Gastrocnemius medialis (tissue), 4 donors: ENCODE measurements around the gene CALN1. TPM values are rescaled to one million over a fixed set of nuclear protein-coding genes. Genes with fewer than 3 reads are reported as not detected.
"Not testable (repeated sequence)": the region's sequence is repeated elsewhere in the genome, so short reads cannot be mapped to it uniquely, and the experiment has no call there.

ENCODE experiments used
- ATAC-seq, 2 donors: fragments of 150-250 bp; one replicate each; pipeline ENCODE4 v1.9.1; 2016
- DNase-seq, 2 donors: peaks; one replicate each; pipeline ENCODE4 v3.0.0-alpha.2; 2019
- H3K27ac ChIP-seq, 4 donors: fragments of 200-600 bp; sonication (generic); 1 replicate in 1 of 4; 2 replicates in 3 of 4; pipeline ENCODE4 v1.5.1; 2016 to 2018; ENCODE audit warnings: mild to moderate bottlenecking in 2 of 4, moderate library complexity in 1 of 4
- H3K27me3 ChIP-seq, 3 donors: fragments of 200-600 bp; sonication (generic) in 2 of 3; 1 replicate in 1 of 3; 2 replicates in 2 of 3; pipeline versions ENCODE4 v1.5.1 to v1.6.0; 2016 to 2019; ENCODE audit warnings: mild to moderate bottlenecking in 1 of 3, moderate library complexity in 1 of 3
- H3K36me3 ChIP-seq, 2 donors: fragments of 200-600 bp; sonication (generic) in 1 of 2; one replicate each; pipeline ENCODE4 v1.5.1; 2017 to 2018
- H3K4me1 ChIP-seq, 2 donors: fragments of 200-600 bp; sonication (generic) in 1 of 2; one replicate each; pipeline ENCODE4 v1.5.1; 2016 to 2017; ENCODE audit warnings: mild to moderate bottlenecking in 2 of 2
- H3K4me3 ChIP-seq, 4 donors: fragments of 200-600 bp; sonication (generic) in 3 of 4; 1 replicate in 1 of 4; 2 replicates in 3 of 4; pipeline ENCODE4 v1.5.1; 2016 to 2019; ENCODE audit warnings: mild to moderate bottlenecking in 2 of 4
- H3K9me3 ChIP-seq, 3 donors: fragments of 200-600 bp; sonication (generic) in 2 of 3; 1 replicate in 1 of 3; 2 replicates in 2 of 3; pipeline ENCODE4 v1.5.1; 2016 to 2019
- POLR2A ChIP-seq, 2 donors: fragments of 450-650 bp; IDR thresholded peaks; one replicate each; pipeline ENCODE4 v1.6.1; 2017; ENCODE audit warnings: antibody characterized with exemption in 2 of 2, mild to moderate bottlenecking in 2 of 2, moderate library complexity in 2 of 2
- in situ Hi-C, 4 donors: fragments of 200-750 bp; cut with MboI; loops; one replicate each; pipeline versions ENCODE4 v1.15.0 to v1.8.0; 2017; ENCODE audit warnings: low sequenced_read_pairs in 4 of 4
- intact Hi-C: fragments of 100-400 bp; cut with DNase I; formaldehyde crosslinking; loops from one replicate; pipeline ENCODE4 v1.15.1; 2023; ENCODE audit warnings: low total_unique reads
- total RNA-seq, 4 donors: library from RNA; depleted of rRNA; stranded (reverse); fragments of >200 nt; gene quantifications; one replicate each; pipeline versions ENCODE4 v1.1.0 to v1.2.3, GENCODE V29; 2016
- TF ChIP-seq, protein P1 (sequence below), 5 experiments: fragments of 450-650 bp in 3 of 5; fragments of 200-600 bp in 2 of 5; sonication (generic) in 2 of 5; IDR thresholded peaks in 4 of 5; conservative IDR thresholded peaks in 1 of 5; 1 replicate in 4 of 5; 2 replicates in 1 of 5; pipeline ENCODE4 v1.5.1; 2016 to 2019; ENCODE audit warnings: antibody characterized with exemption in 5 of 5, mild to moderate bottlenecking in 3 of 5, moderate library complexity in 3 of 5

Gene CALN1
- total RNA-seq, 4 donors from 2014 or later = not detected

DNA sequence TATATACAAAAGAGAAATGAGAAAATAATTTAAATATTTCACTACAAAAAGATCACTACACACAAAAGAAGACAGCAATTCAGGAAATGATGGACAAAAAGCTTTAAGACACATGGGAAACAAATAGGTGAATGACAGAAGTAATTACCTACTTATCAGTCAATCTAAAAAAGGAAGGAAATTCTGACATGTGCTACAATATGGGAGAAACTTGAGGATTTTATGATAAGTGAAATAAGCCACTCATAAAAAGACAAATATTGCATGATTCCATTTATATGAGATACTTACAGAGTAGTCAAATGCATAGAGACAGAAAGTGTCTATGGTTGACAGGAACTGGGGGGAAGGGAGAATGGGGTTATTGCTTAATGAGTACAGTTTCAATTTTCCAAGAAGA lies 339.2 kb downstream of the CALN1 start:
- Histone ChIP-seq H3K9me3 (no peaks in the 10 kb centered on the region), H3K4me1 (no peaks in the 10 kb centered on the region), H3K27ac (no peak overlapping the region), H3K27me3 (no peaks in the 10 kb centered on the region), H3K36me3 (no peaks in the 10 kb centered on the region), H3K4me3 (no peak overlapping the region)
- DNase-seq = no peak
- in situ Hi-C loops = no loop called here
- no peak for TF ChIP-seq POLR2A (IDR thresholded peaks at IDR 0.05)
- TF ChIP-seq, protein P1, sequence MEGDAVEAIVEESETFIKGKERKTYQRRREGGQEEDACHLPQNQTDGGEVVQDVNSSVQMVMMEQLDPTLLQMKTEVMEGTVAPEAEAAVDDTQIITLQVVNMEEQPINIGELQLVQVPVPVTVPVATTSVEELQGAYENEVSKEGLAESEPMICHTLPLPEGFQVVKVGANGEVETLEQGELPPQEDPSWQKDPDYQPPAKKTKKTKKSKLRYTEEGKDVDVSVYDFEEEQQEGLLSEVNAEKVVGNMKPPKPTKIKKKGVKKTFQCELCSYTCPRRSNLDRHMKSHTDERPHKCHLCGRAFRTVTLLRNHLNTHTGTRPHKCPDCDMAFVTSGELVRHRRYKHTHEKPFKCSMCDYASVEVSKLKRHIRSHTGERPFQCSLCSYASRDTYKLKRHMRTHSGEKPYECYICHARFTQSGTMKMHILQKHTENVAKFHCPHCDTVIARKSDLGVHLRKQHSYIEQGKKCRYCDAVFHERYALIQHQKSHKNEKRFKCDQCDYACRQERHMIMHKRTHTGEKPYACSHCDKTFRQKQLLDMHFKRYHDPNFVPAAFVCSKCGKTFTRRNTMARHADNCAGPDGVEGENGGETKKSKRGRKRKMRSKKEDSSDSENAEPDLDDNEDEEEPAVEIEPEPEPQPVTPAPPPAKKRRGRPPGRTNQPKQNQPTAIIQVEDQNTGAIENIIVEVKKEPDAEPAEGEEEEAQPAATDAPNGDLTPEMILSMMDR (IDR thresholded peaks at IDR 0.05 in 4 of 5, conservative IDR thresholded peaks at IDR 0.05 in 1 of 5) = no peak
- no peak for ATAC-seq
- intact Hi-C loops = no loop called here

DNA sequence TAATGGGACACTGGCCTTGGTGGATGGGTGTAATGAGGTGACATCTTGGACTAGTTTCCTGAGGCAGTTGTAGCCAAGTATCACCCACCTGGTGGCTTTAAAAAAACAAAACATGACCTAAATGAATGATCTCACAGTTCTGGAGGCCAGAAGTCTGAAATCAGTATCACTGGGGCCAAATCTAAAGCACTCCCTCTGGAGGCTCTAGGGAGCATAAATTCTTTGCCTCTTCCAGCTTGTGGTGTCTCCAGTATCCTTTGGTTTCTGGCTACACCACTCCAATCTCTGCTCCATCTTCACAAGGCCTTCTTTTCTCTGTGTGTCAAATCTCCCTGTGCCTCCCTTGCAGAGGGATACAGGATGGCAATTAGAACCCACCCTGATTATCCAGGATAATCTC lies 342.9 kb downstream of the CALN1 start:
- no peak overlapping the region for H3K4me3 ChIP-seq
- no peaks in the 10 kb centered on the region for H3K27me3 ChIP-seq
- no peaks in the 10 kb centered on the region for H3K36me3 ChIP-seq
- in situ Hi-C loops = no loop called here
- H3K9me3 ChIP-seq = no peaks in the 10 kb centered on the region
- intact Hi-C loops = no loop called here
- no peaks in the 10 kb centered on the region for H3K4me1 ChIP-seq
- no peak for TF ChIP-seq POLR2A (IDR thresholded peaks at IDR 0.05)
- TF ChIP-seq, protein P1 (IDR thresholded peaks at IDR 0.05 in 4 of 5, conservative IDR thresholded peaks at IDR 0.05 in 1 of 5) = no peak
- ATAC-seq = no peak
- no peak overlapping the region for H3K27ac ChIP-seq
- DNase-seq = no peak

DNA sequence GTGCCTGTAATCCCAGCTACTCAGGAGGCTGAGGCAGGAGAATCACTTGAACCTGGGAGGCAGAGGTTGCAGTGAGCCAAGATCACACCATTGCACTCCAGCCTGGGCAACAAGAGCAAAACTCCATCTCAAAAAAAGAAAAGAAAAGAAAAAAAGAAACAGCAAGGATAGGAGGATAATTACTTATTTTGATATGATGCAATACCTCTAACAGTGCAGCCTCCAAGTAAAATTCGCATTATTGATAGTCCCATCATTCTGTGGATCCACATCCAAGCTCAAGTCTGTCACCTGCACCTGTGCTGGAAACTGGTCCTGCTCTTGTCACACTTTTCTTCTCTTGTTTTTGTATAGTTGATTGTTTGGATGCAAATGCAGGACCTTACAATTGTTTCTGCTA lies 346.4 kb downstream of the CALN1 start:
- in situ Hi-C loops, H3K27ac ChIP-seq, H3K4me3 ChIP-seq, H3K9me3 ChIP-seq, H3K27me3 ChIP-seq, H3K36me3 ChIP-seq, intact Hi-C loops, H3K4me1 ChIP-seq, ATAC-seq, DNase-seq: not testable (repeated sequence)

DNA sequence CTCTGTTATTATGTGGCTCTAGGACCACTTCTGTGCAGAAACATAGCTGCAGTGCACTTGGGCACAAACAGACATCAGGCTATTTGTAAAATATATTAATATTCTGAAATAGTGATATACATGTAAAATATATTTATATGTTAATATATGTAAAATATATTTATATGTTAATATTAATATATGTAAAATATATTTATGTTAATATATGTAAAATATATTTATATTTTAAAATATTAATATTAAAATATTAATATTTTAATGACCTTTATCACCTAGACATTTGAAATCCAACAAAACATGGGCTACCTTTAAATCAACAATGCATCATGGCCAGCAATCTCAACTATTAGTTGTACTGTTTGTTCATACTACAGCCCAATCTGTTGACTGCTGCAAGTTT lies 347.2 kb downstream of the CALN1 start:
- intact Hi-C loops = no loop called here

DNA sequence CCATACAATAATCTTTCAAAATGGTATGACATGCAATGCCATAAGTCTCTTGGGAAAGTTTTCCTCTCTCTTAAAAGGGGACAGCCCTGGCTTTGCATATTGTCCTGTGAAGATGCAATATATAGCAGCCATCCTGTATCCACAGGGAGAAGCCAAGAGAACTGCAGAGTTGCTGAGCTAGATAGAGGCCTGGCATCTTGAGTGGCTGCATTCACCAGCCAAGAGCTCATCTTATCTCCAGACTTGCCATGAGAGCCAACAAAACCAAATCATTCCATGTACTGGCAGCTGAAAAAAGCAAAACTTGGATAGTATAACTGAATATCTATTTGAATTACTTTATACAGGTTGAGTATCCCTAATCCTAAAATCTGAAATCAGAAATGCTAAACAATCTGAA lies 348.8 kb downstream of the CALN1 start:
- ATAC-seq = no peak
- TF ChIP-seq, protein P1 (IDR thresholded peaks at IDR 0.05 in 4 of 5, conservative IDR thresholded peaks at IDR 0.05 in 1 of 5) = no peak
- no peak for TF ChIP-seq POLR2A (IDR thresholded peaks at IDR 0.05)
- Histone ChIP-seq H3K27me3 (no peaks in the 10 kb centered on the region), H3K4me1 (no peaks in the 10 kb centered on the region), H3K9me3 (no peaks in the 10 kb centered on the region), H3K4me3 (no peak overlapping the region), H3K27ac (no peak overlapping the region), H3K36me3 (no peaks in the 10 kb centered on the region)
- no peak for DNase-seq
- intact Hi-C loops (no loop called here), in situ Hi-C loops (no loop called here)

More for the DNA sequence above, 347.2 kb downstream of the CALN1 start:
- H3K4me1 ChIP-seq = no peaks in the 10 kb centered on the region
- H3K9me3 ChIP-seq = no peaks in the 10 kb centered on the region
- H3K36me3 ChIP-seq = no peaks in the 10 kb centered on the region
- H3K27ac ChIP-seq = no peak overlapping the region
- H3K4me3 ChIP-seq = no peak overlapping the region
- TF ChIP-seq, protein P1 (IDR thresholded peaks at IDR 0.05 in 4 of 5, conservative IDR thresholded peaks at IDR 0.05 in 1 of 5) = no peak
- TF ChIP-seq POLR2A (IDR thresholded peaks at IDR 0.05) = no peak
- ATAC-seq (no peak), DNase-seq (no peak)
- H3K27me3 ChIP-seq = no peaks in the 10 kb centered on the region
- in situ Hi-C loops = no loop called here
